ENCODE data around the gene SSTR5.

SSTR5 gene

GRCh38 chr16:1049976-1050247 lies 22.6 kb upstream of the SSTR5 start:
- TF ChIP-seq CTCF (IDR thresholded peaks at IDR 0.05; ENCODE audit: insufficient read depth, low read depth, low read length, missing control alignments): no peak
- no peak overlapping the region for H3K4me3 ChIP-seq (ENCODE audit: low read depth, low read length)
- DNase-seq (ENCODE audit: low read depth): no peak

- no peak for TF ChIP-seq CTCF (IDR thresholded peaks at IDR 0.05; ENCODE audit: insufficient read depth, low read depth, low read length, missing control alignments)
- no peak for DNase-seq (ENCODE audit: low read depth)
- H3K4me3 ChIP-seq (ENCODE audit: low read depth, low read length): no peak overlapping the region
Measured at GRCh38 chr16:1050516-1050915, 22.0 kb upstream of the SSTR5 start.

GRCh38 chr16:1050921-1051320 lies 21.6 kb upstream of the SSTR5 start:
- H3K4me3 ChIP-seq (ENCODE audit: low read depth, low read length): no peak overlapping the region
- no peak for TF ChIP-seq CTCF (IDR thresholded peaks at IDR 0.05; ENCODE audit: insufficient read depth, low read depth, low read length, missing control alignments)
- DNase-seq (ENCODE audit: low read depth): no peak

DNA sequence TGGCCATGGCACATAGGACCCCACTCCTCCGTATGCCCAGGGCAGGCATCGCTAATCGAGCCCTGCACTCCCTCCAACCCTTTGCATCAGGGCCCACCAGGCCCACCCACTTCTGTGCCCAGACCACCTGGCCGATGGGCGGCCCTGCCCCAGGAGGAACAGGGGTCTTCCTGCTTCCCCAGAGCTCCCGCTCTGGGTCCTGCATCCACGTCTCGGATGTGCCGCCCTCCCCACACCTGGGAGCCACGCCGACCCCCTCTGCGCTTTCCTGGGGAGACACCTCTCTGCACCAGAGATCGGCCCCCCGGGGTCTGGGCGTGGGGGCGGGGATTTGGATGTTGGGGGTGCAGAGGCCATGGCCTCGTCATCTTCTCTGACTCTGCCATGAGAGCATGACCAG lies 21.1 kb upstream of the SSTR5 start:
- no peak for TF ChIP-seq CTCF (IDR thresholded peaks at IDR 0.05; ENCODE audit: insufficient read depth, low read depth, low read length, missing control alignments)
- DNase-seq (ENCODE audit: low read depth): no peak
- H3K4me3 ChIP-seq (ENCODE audit: low read depth, low read length): no peak overlapping the region

- H3K4me3 ChIP-seq (ENCODE audit: low read depth, low read length): no peak overlapping the region
- DNase-seq (ENCODE audit: low read depth): no peak
- no peak for TF ChIP-seq CTCF (IDR thresholded peaks at IDR 0.05; ENCODE audit: insufficient read depth, low read depth, low read length, missing control alignments)
Measured at GRCh38 chr16:1052721-1053120, 19.8 kb upstream of the SSTR5 start.

- no peak for DNase-seq (ENCODE audit: low read depth)
- no peak for TF ChIP-seq CTCF (IDR thresholded peaks at IDR 0.05; ENCODE audit: insufficient read depth, low read depth, low read length, missing control alignments)
- H3K4me3 ChIP-seq (ENCODE audit: low read depth, low read length): no peak overlapping the region
Measured at GRCh38 chr16:1053121-1053521, 19.4 kb upstream of the SSTR5 start.

DNA sequence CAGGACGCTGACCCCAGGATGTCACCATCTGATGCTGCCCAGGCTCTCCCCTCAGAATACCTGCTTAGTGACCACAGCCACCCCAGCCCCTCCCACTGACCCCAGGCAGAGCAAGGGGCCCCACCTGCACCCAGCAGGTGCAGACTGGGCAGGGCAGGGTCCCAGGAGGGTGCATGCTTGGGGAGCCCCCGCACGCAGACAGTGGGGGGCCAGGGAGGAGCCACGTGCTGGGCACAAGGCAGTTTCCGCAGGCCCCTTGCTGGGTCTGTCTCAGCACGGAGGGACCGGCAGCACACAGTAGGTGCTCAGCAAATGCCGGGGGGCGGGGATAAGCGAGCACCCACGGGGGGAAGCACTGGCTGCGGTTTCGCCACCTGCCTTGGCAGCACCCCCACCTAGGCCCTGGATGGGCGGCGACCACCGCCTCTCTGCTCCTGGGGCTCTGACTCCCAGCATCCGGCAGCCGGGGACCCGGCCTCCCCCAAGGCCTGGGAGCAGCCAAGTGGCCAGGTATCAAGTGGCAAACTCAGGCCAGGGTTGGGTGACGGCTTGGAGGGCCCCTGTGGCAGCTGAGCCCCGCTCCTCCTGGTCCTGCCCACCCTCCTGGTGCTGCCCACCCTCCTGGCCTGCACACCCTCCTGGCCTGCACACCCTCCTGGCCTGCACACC lies 18.7 kb upstream of the SSTR5 start:
- no peak overlapping the region for H3K4me3 ChIP-seq (ENCODE audit: low read depth, low read length)
- no peak for TF ChIP-seq CTCF (IDR thresholded peaks at IDR 0.05; ENCODE audit: insufficient read depth, low read depth, low read length, missing control alignments)
- no peak for DNase-seq (ENCODE audit: low read depth)

Data from GM12865 (cell line).